Neural crest cell (in vitro differentiated cells): ENCODE results near the gene JCAD. TPM values are rescaled to one million over a fixed set of nuclear protein-coding genes. Genes with fewer than 3 reads are reported as not detected.

Source experiments
- DNase-seq: peaks from one replicate; pipeline ENCODE4 v3.0.0; 2021; ENCODE audit warnings: low read depth, mixed read lengths, low spot score
- H3K27ac Mint-ChIP-seq: one replicate; pipeline ENCODE4 v1.8.0; 2021; ENCODE audit warnings: mild to moderate bottlenecking, mixed read lengths; ENCODE audit not compliant: unreplicated experiment
- H3K27me3 Mint-ChIP-seq: 2 replicates; pipeline ENCODE4 v1.8.0; 2021; ENCODE audit warnings: low read depth, mild to moderate bottlenecking, mixed read lengths
- H3K36me3 Mint-ChIP-seq: 2 replicates; pipeline ENCODE4 v1.8.0; 2021; ENCODE audit warnings: low read depth, mild to moderate bottlenecking, mixed read lengths
- H3K4me1 Mint-ChIP-seq: 2 replicates; pipeline ENCODE4 v1.8.0; 2021; ENCODE audit warnings: mixed read lengths
- H3K4me3 Mint-ChIP-seq: one replicate; pipeline ENCODE4 v1.8.0; 2021; ENCODE audit warnings: mild to moderate bottlenecking, mixed read lengths
- H3K9me3 Mint-ChIP-seq: 2 replicates; pipeline ENCODE4 v1.8.0; 2021; ENCODE audit warnings: mixed read lengths
- CTCF ChIP-seq: fragments of 200-600 bp; sonication (generic); conservative IDR thresholded peaks from 2 replicates; pipeline ENCODE4 v1.5.0; 2021; ENCODE audit warnings: antibody characterized with exemption, mild to moderate bottlenecking
- total RNA-seq: library from RNA; stranded (reverse); gene quantifications from 2 replicates; pipeline ENCODE4 v1.2.1, GENCODE V29; 2021

The JCAD gene
- total RNA-seq, 1 donor from 2014 or later = 0.61 TPM

GRCh38 chr10:30080161-30080560 lies 20.8 kb upstream of the JCAD start:
- no peak for DNase-seq
- Mint-ChIP-seq H3K27me3 (peaks cover 19% of the 10 kb centered on the region), H3K4me3 (no peak overlapping the region)

GRCh38 chr10:30079408-30079807 lies 20.0 kb upstream of the JCAD start:
- DNase-seq = no peak
- Mint-ChIP-seq H3K27me3 (peaks cover 13% of the 10 kb centered on the region), H3K4me3 (no peak overlapping the region), H3K36me3 (no peaks in the 10 kb centered on the region), H3K4me1 (peaks cover 12% of the 10 kb centered on the region), H3K27ac (peak overlapping the region; percentile 31), H3K9me3 (peaks cover 2% of the 10 kb centered on the region)
- TF ChIP-seq CTCF = no peak

More at GRCh38 chr10:30080161-30080560, 20.8 kb upstream of the JCAD start:
- Mint-ChIP-seq H3K9me3 (peaks cover 2% of the 10 kb centered on the region), H3K4me1 (peaks cover 12% of the 10 kb centered on the region), H3K36me3 (no peaks in the 10 kb centered on the region), H3K27ac (no peak overlapping the region)
- no peak for TF ChIP-seq CTCF

GRCh38 chr10:30075481-30075880 lies 16.1 kb upstream of the JCAD start:
- TF ChIP-seq CTCF = no peak
- H3K36me3 Mint-ChIP-seq = no peaks in the 10 kb centered on the region
- no peak for DNase-seq
- H3K4me1 Mint-ChIP-seq = peaks cover 10% of the 10 kb centered on the region
- peak overlapping the region; percentile 60 for H3K27ac Mint-ChIP-seq
- peaks cover 9% of the 10 kb centered on the region for H3K27me3 Mint-ChIP-seq
- no peaks in the 10 kb centered on the region for H3K9me3 Mint-ChIP-seq
- H3K4me3 Mint-ChIP-seq = no peak overlapping the region

- Mint-ChIP-seq H3K27me3 (peaks cover 9% of the 10 kb centered on the region), H3K27ac (no peak overlapping the region), H3K4me3 (no peak overlapping the region), H3K4me1 (peaks cover 15% of the 10 kb centered on the region), H3K9me3 (no peaks in the 10 kb centered on the region), H3K36me3 (no peaks in the 10 kb centered on the region)
- DNase-seq = no peak
- no peak for TF ChIP-seq CTCF
Observed at GRCh38 chr10:30074933-30075332, 15.5 kb upstream of the JCAD start.

- TF ChIP-seq CTCF = no peak
- H3K27me3 Mint-ChIP-seq = peaks cover 9% of the 10 kb centered on the region
Observed at GRCh38 chr10:30074090-30074489, 14.7 kb upstream of the JCAD start.

GRCh38 chr10:30073767-30074060 lies 14.3 kb upstream of the JCAD start:
- H3K4me3 Mint-ChIP-seq = no peak overlapping the region
- TF ChIP-seq CTCF = no peak
- peaks cover 9% of the 10 kb centered on the region for H3K27me3 Mint-ChIP-seq
- no peak for DNase-seq
- no peaks in the 10 kb centered on the region for H3K36me3 Mint-ChIP-seq
- H3K9me3 Mint-ChIP-seq = no peaks in the 10 kb centered on the region
- H3K4me1 Mint-ChIP-seq = peaks cover 18% of the 10 kb centered on the region
- no peak overlapping the region for H3K27ac Mint-ChIP-seq

More at GRCh38 chr10:30074090-30074489, 14.7 kb upstream of the JCAD start:
- Mint-ChIP-seq H3K4me1 (peaks cover 18% of the 10 kb centered on the region), H3K27ac (no peak overlapping the region), H3K9me3 (no peaks in the 10 kb centered on the region), H3K36me3 (no peaks in the 10 kb centered on the region), H3K4me3 (no peak overlapping the region)
- DNase-seq = no peak
